Loucy (cell line): ENCODE results near the gene PGAM1.

Experiments
- H2AFZ ChIP-seq: fragments of 200-600 bp; sonication (generic); 2 replicates; pipeline ENCODE4 v1.6.0; 2016; ENCODE audit warnings: antibody characterized with exemption, mild to moderate bottlenecking, low read length, moderate library complexity
- H3F3A ChIP-seq: fragments of 200-600 bp; 2 replicates; pipeline ENCODE4 v1.6.0; 2016; ENCODE audit warnings: antibody characterized with exemption, low read depth, mild to moderate bottlenecking
- H3K27me3 ChIP-seq: fragments of 200-600 bp; sonication (generic); 2 replicates; pipeline ENCODE4 v1.6.1; 2014; ENCODE audit warnings: low read length, mild to moderate bottlenecking; ENCODE audit not compliant: insufficient read depth, poor library complexity, severe bottlenecking
- H3K36me3 ChIP-seq: fragments of 200-600 bp; sonication (generic); 2 replicates; pipeline ENCODE4 v1.6.1; 2016; ENCODE audit warnings: low read length; ENCODE audit not compliant: insufficient read depth
- H3K4me1 ChIP-seq: fragments of 200-600 bp; sonication (generic); 2 replicates; pipeline ENCODE4 v1.5.1; 2014; ENCODE audit warnings: low read length, mild to moderate bottlenecking; ENCODE audit not compliant: insufficient read depth, poor library complexity, severe bottlenecking
- H3K4me2 ChIP-seq: fragments of 200-600 bp; sonication (generic); 2 replicates; pipeline ENCODE4 v1.6.0; 2014; ENCODE audit warnings: antibody characterized with exemption, low read length, low read depth, mild to moderate bottlenecking; ENCODE audit not compliant: poor library complexity, severe bottlenecking
- H3K4me3 ChIP-seq: fragments of 200-600 bp; sonication (generic); 2 replicates; pipeline ENCODE4 v1.5.1; 2014; ENCODE audit warnings: low read length, mild to moderate bottlenecking, mixed read lengths; ENCODE audit not compliant: poor library complexity, severe bottlenecking
- H3K79me2 ChIP-seq: fragments of 200-600 bp; sonication (generic); 2 replicates; pipeline ENCODE4 v1.6.1; 2014; ENCODE audit warnings: low read length; ENCODE audit not compliant: insufficient read depth
- H3K9ac ChIP-seq: fragments of 200-600 bp; sonication (generic); 2 replicates; pipeline ENCODE4 v1.6.0; 2014; ENCODE audit warnings: mild to moderate bottlenecking, low read depth, low read length, moderate library complexity; ENCODE audit not compliant: poor library complexity, severe bottlenecking
- H3K9me2 ChIP-seq: fragments of 200-600 bp; sonication (generic); replicated peaks from 2 replicates; pipeline ENCODE4 v1.6.1; 2016; ENCODE audit warnings: low read depth, low read length, mixed read lengths
- H3K9me3 ChIP-seq: fragments of 200-600 bp; sonication (generic); 2 replicates; pipeline ENCODE4 v1.6.1; 2014; ENCODE audit warnings: mild to moderate bottlenecking, antibody characterized with exemption, low read length, low read depth; ENCODE audit not compliant: insufficient read depth
- H4K20me1 ChIP-seq: fragments of 200-600 bp; sonication (generic); 2 replicates; pipeline ENCODE4 v1.6.0; 2014; ENCODE audit warnings: antibody characterized with exemption, low read length, mild to moderate bottlenecking; ENCODE audit not compliant: insufficient read depth, poor library complexity, severe bottlenecking
- EZH2phosphoT487 ChIP-seq: fragments of 200-600 bp; IDR thresholded peaks from 2 replicates; pipeline ENCODE4 v1.6.1; 2018; ENCODE audit warnings: antibody characterized with exemption, mild to moderate bottlenecking, moderate library complexity, borderline replicate concordance
- TF ChIP-seq, protein P1 (sequence below): fragments of 200-600 bp; sonication (generic); conservative IDR thresholded peaks from 2 replicates; pipeline ENCODE4 v1.5.1; 2014; ENCODE audit warnings: mild to moderate bottlenecking, antibody characterized with exemption, low read length

Gene PGAM1

DNA sequence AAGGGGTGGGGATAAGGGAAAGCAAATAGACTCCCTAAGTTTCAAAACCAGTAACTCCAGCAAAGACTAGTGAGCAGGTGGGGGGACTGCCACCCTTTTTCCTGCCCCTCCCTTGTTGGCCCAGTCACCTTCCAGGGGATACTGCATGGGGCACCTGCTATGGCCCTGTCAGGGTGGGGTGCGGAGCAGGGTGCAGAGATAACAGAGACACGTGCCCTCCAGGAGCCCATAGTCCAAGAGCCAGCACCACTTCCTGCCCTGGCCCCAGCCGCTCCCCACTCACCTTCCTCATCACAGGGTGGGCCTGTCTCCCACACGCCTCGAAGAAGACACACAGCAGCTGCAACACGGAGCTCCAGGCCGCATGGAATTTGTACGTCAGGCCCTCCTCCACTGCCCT, 45.5 kb upstream of the PGAM1 start:
- Histone ChIP-seq H4K20me1 (no peaks in the 10 kb centered on the region), H3F3A (no peaks in the 10 kb centered on the region), H3K4me3 (no peak overlapping the region), H3K36me3 (no peaks in the 10 kb centered on the region), H3K4me2 (no peak overlapping the region), H2AFZ (no peak overlapping the region), H3K79me2 (no peaks in the 10 kb centered on the region), H3K9me2 (no peaks in the 10 kb centered on the region), H3K9ac (no peak overlapping the region), H3K4me1 (no peaks in the 10 kb centered on the region), H3K9me3 (no peaks in the 10 kb centered on the region), H3K27me3 (no peaks in the 10 kb centered on the region)
- TF ChIP-seq, protein P1, sequence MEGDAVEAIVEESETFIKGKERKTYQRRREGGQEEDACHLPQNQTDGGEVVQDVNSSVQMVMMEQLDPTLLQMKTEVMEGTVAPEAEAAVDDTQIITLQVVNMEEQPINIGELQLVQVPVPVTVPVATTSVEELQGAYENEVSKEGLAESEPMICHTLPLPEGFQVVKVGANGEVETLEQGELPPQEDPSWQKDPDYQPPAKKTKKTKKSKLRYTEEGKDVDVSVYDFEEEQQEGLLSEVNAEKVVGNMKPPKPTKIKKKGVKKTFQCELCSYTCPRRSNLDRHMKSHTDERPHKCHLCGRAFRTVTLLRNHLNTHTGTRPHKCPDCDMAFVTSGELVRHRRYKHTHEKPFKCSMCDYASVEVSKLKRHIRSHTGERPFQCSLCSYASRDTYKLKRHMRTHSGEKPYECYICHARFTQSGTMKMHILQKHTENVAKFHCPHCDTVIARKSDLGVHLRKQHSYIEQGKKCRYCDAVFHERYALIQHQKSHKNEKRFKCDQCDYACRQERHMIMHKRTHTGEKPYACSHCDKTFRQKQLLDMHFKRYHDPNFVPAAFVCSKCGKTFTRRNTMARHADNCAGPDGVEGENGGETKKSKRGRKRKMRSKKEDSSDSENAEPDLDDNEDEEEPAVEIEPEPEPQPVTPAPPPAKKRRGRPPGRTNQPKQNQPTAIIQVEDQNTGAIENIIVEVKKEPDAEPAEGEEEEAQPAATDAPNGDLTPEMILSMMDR = no peak
- TF ChIP-seq EZH2phosphoT487 = no peak

DNA sequence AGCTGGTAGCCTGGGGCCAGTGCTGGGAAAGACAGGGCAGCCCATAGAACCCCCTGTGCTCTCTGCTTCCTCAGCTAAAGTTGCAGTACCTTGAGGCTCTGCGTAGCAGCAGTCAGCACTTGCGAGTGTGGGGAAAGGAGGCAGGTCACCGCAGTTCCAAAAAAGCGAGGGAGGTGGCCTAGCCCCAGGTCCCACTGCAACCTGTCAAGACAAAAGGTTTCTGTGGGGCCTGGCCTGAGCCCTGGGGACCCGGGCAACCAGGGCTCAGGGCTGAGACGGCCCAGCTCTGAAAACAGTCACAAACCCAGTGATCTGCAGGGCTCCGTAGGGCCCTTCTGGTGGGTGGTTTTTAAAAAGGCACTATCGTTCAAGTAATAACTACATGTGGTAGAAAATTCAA, 44.4 kb upstream of the PGAM1 start:
- no peaks in the 10 kb centered on the region for H3K79me2 ChIP-seq
- no peaks in the 10 kb centered on the region for H3K36me3 ChIP-seq
- H3F3A ChIP-seq = no peaks in the 10 kb centered on the region
- H2AFZ ChIP-seq = no peak overlapping the region
- no peaks in the 10 kb centered on the region for H3K9me2 ChIP-seq
- no peak overlapping the region for H3K4me2 ChIP-seq
- no peak overlapping the region for H3K9ac ChIP-seq
- no peaks in the 10 kb centered on the region for H3K27me3 ChIP-seq
- H3K4me3 ChIP-seq = no peak overlapping the region
- TF ChIP-seq EZH2phosphoT487 = no peak
- no peaks in the 10 kb centered on the region for H3K4me1 ChIP-seq
- H3K9me3 ChIP-seq = no peaks in the 10 kb centered on the region
- H4K20me1 ChIP-seq = no peaks in the 10 kb centered on the region

DNA sequence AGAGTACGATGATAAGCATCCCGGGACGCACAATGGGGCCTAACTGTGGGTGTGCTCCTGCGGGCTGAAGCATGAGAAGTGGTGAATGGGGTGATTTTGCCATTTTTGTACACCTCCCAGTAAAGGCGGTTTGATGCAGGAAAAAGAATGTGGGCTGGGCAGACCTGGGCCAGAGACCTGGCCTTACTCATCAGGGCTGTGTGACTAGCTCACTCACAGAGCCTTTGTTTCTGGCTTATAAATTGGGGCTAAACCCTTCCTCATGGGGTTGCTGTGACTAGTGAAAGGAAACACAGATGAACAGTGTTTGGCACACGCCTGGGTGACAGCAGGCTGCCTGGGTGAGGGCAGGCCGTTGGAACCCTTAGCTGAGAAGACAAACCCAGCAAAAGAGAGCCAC, 42.8 kb upstream of the PGAM1 start:
- no peak overlapping the region for H3K9ac ChIP-seq
- H3K27me3 ChIP-seq = no peaks in the 10 kb centered on the region
- no peaks in the 10 kb centered on the region for H3K9me2 ChIP-seq
- H3K79me2 ChIP-seq = no peaks in the 10 kb centered on the region
- TF ChIP-seq, protein P1 = no peak
- TF ChIP-seq EZH2phosphoT487 = no peak
- H3K4me2 ChIP-seq = no peak overlapping the region
- H4K20me1 ChIP-seq = no peaks in the 10 kb centered on the region
- no peak overlapping the region for H3K4me3 ChIP-seq
- no peaks in the 10 kb centered on the region for H3K4me1 ChIP-seq
- H2AFZ ChIP-seq = no peak overlapping the region
- H3K36me3 ChIP-seq = no peaks in the 10 kb centered on the region
- H3F3A ChIP-seq = no peaks in the 10 kb centered on the region
- no peaks in the 10 kb centered on the region for H3K9me3 ChIP-seq

DNA sequence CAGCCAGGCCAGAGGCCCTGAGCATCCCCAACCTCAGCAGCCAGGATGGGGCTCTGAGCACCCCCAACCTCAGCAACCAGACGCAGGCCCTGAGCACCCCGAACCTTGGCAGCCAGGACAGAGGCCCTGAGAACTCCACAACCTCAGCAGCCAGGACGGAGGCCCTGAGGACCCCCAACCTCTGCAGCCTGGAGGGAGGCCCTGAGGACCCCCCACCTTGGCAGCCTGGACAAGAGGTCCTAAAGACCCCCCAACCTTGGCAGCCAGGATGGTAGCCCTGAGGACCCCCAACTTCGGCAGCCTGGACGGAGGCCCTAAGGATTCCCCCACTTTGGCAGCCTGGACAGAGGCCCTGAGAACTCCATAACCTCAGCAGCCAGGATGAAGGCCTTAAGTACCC, 41.8 kb upstream of the PGAM1 start:
- H3K27me3 ChIP-seq = no peaks in the 10 kb centered on the region
- H3F3A ChIP-seq = no peaks in the 10 kb centered on the region
- no peaks in the 10 kb centered on the region for H3K79me2 ChIP-seq
- no peaks in the 10 kb centered on the region for H3K9me2 ChIP-seq
- no peak overlapping the region for H3K4me2 ChIP-seq
- TF ChIP-seq, protein P1 = no peak
- no peaks in the 10 kb centered on the region for H4K20me1 ChIP-seq
- H2AFZ ChIP-seq = no peak overlapping the region
- H3K9me3 ChIP-seq = no peaks in the 10 kb centered on the region
- no peaks in the 10 kb centered on the region for H3K36me3 ChIP-seq
- H3K9ac ChIP-seq = no peak overlapping the region
- H3K4me3 ChIP-seq = no peak overlapping the region
- no peaks in the 10 kb centered on the region for H3K4me1 ChIP-seq
